GM12864 (cell line): Measurements from ENCODE around the gene UTP25.
"Not testable (repeated sequence)": the region's sequence is repeated elsewhere in the genome, so short reads cannot be mapped to it uniquely, and the experiment has no call there.

Experiments
- DNase-seq: peaks from one replicate; pipeline ENCODE4 v3.0.0-alpha.2; 2011; ENCODE audit warnings: low read depth
- H3K4me3 ChIP-seq: 2 replicates; pipeline ENCODE4 v1.5.1; 2011; ENCODE audit warnings: mild to moderate bottlenecking, low read depth, low read length, control low read depth
- TF ChIP-seq, protein P1 (sequence below): IDR thresholded peaks from 2 replicates; pipeline ENCODE4 v1.5.1; 2011; ENCODE audit warnings: low read depth, mild to moderate bottlenecking, moderate library complexity, low read length, control low read depth, inconsistent platforms; ENCODE audit errors: missing control alignments

Gene UTP25

DNA sequence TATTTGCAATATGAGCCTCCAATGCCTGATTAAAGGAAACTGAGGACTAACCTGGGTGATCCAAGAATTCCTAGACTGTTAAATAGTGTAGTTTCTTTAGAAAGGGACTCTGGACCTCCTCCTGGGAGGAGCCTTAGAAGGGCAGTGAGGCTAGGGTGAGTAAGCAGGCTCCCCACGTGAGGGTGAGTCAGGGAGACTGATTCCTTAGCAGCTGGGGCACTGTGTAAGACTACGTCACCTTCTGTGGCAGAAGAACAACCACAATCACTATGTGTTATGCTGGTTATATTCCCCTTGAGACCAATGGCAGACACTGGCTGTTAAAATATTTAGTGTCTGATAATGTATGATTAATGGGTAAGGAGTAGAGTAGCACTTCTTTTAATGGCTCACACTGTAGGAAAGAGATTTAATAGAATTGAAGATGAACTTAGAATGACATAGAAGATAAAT, 56.9 kb downstream of the UTP25 start:
- DNase-seq = no peak
- no peak overlapping the region for H3K4me3 ChIP-seq
- TF ChIP-seq, protein P1, sequence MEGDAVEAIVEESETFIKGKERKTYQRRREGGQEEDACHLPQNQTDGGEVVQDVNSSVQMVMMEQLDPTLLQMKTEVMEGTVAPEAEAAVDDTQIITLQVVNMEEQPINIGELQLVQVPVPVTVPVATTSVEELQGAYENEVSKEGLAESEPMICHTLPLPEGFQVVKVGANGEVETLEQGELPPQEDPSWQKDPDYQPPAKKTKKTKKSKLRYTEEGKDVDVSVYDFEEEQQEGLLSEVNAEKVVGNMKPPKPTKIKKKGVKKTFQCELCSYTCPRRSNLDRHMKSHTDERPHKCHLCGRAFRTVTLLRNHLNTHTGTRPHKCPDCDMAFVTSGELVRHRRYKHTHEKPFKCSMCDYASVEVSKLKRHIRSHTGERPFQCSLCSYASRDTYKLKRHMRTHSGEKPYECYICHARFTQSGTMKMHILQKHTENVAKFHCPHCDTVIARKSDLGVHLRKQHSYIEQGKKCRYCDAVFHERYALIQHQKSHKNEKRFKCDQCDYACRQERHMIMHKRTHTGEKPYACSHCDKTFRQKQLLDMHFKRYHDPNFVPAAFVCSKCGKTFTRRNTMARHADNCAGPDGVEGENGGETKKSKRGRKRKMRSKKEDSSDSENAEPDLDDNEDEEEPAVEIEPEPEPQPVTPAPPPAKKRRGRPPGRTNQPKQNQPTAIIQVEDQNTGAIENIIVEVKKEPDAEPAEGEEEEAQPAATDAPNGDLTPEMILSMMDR = no peak

DNA sequence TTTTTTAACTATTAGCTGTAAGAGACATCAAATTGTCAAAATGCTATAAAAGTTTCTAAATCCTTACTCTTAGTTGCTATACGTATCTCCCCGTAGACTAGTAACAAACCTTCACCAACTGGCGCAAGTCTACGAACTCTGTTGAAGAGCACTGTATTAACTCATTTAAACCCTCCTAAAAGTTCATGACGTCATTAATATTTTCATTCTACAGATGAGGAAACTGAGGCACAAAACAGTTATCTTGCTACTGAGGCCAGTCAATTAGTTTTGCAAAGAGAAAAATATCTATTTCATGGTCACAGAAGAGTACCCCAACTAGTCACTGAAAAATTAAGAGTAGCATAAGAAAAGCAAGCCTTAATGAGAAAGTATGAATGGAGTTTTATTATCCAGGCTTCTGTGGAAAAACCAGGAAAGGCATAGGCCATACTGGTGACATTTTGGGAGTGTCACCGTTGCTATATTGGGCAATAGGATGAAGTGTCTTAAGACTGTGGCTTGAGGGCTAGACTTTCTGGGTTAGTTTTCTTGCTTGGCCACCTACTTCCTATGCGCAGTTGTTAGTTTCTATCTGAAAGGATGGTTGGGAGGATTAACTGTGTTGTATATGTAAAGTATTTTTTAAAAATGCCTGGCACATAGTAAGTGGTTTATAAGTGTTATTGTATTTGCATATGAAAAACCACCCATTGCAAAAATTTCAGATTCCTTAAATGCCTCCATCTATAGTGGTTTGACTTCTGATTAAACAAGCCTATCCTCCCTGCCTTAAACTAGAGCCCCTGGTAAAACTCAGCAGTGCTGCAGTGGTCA, 57.8 kb downstream of the UTP25 start:
- no peak for DNase-seq
- TF ChIP-seq, protein P1 = no peak
- no peak overlapping the region for H3K4me3 ChIP-seq

DNA sequence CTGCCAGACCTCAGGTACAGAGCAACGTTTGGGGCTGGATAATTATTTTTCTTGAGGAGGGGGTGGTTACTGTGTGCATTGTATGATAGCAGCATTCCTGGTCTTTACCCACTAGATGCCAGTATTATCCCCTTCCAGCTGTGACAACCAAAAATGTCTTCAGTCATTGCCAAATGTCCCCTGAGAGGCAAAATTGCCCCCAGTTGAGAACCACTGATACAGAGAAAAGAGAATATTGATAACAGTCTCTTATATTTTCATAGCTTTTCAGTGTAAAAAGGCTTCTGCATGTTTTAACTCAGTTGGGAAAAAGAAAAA, 58.4 kb downstream of the UTP25 start:
- no peak for DNase-seq
- TF ChIP-seq, protein P1 = no peak
- no peak overlapping the region for H3K4me3 ChIP-seq

DNA sequence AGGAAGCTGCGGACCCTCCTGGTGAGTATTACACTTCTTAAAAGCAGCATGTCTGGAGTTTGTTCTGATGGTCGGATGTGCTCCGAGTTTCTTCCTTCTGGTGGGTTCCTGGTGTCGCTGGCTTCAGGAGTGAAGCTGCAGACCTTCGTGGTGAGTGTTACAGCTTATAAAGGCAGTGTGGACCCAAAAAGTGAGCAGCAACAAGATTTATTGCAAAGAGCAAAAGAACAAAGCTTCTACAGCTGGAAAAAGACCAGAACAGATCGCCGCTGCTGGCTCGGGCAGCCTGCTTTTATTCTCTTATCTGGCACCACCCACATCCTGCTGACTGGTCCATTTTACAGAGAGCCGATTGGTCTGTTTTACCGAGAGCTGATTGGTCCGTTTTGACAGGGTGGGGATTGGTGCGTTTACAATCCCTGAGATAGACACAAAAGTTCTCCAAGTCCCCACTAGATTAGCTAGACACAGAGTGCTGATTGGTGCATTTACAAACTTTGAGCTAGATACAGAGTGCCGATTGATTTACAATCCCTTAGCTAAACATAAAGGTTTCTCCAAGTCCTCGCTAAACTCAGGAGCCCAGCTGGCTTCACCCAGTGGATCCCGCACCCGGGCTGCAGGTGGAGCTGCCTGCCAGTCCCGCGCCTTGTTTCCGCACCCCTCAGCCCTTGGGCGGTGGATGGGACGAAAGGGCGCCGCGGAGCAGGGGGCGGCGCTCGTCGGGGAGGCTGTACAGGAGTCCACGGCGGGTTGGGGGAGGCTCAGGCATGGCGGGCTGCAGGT, 60.7 kb downstream of the UTP25 start:
- H3K4me3 ChIP-seq, DNase-seq: not testable (repeated sequence)

DNA sequence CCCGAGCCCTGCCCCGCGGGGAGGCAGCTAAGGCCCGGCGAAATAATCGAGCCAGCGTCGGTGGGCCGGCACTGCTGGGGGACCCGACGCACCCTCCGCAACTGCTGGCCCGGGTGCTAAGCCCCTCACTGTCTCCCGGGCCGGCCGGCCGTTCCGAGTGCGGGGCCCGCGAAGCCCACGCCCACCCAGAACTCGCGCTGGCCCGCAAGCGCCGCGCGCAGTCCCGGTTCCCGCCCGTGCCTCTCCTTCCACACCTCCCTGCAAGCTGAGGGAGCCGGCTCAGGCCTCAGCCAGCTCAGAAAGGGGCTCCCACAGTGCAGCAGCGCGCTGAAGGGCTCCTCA, 61.3 kb downstream of the UTP25 start:
- DNase-seq = no peak
- TF ChIP-seq, protein P1 = no peak
- no peak overlapping the region for H3K4me3 ChIP-seq

DNA sequence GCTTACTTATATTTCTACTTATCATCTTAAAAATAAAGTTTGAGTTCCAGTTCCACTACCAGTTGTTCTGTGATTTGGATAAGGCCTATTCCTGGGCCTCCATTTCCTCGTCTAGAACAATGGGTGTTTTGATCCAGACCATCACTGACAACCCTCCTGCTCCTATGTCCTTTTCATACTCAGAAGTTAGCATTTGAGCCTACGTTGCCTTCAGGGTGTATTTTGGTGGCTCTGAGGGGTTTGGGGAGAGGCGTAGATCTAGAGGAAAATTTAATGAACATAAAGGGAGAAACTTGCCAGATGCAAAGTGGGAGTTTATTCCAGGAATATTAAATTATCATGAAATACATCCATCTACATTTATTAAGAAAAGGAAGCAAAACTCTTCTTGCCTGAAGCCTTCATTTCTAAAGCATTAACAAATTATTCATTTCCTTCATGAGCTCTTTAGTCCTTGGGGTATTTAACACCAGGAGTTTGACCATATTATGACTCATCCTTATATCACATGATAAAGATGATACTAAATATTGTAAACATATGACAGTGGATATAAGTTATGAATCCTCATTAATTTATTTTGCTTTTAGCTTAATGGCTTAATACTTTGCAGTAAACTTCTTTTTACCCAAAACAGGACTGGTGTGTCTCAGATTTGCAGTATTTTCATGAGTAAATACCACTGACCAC, 63.0 kb downstream of the UTP25 start:
- H3K4me3 ChIP-seq = no peak overlapping the region
- TF ChIP-seq, protein P1 = no peak
- DNase-seq = no peak

DNA sequence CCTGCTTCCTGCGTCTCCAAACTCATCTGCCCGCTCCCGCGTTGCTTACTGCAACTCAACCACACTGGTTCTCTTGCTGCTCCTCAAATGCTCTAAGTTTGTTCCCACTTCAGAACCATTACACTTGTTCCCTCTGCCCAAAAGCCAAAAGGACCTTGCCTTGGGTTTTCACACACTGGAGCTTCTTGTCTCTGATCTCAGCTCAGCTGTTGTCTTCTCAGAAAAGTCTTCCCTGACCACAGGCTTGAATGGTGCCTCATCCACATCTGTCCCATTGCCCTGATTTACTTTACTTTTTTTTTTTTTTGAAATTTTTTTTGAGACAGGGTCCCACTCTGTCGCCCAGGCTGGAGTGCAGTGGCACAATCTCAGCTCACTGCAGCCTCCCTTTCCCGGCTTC, 66.0 kb downstream of the UTP25 start:
- TF ChIP-seq, protein P1 = no peak

More for the DNA sequence above, 66.0 kb downstream of the UTP25 start:
- H3K4me3 ChIP-seq = no peak overlapping the region
- no peak for DNase-seq
